A549 (cell line): Measurements from ENCODE around the gene SH3BP5. TPM values are rescaled to one million over a fixed set of nuclear protein-coding genes. Genes with fewer than 3 reads are reported as not detected.

Experiments
- ATAC-seq, 2 experiments: fragments of 200-7000 bp in 1 of 2; fragments of >200 bp in 1 of 2; cut with Nextera tagmentation in 1 of 2; cut with Tn5 transposase in 1 of 2; 3 replicates each; pipeline versions ENCODE4 v1.8.0 to v1.9.1; 2018 to 2020; ENCODE audit warnings: mild to moderate bottlenecking in 1 of 2, moderate library complexity in 1 of 2
- CTCF ChIA-PET: fragments of 300-600 bp; sonication (Branson Sonifier 250); formaldehyde crosslinking; extraction: SDS; loops from one replicate; lab custom pipeline; 2021; ENCODE audit warnings: antibody characterized with exemption, inconsistent platforms; lab: Yijun Ruan, JAX
- POLR2A ChIA-PET: fragments of 350-600 bp; formaldehyde crosslinking; extraction: SDS; loops from one replicate; lab custom pipeline; 2021; ENCODE audit warnings: antibody characterized with exemption, inconsistent platforms; lab: Yijun Ruan, JAX
- DNase-seq, 2 experiments: peaks; one replicate each; pipeline versions ENCODE4 v3.0.0 to v3.0.0-alpha.2; 2011 to 2016; ENCODE audit warnings: low read depth in 1 of 2, low spot score in 1 of 2
- FAIRE-seq: peaks from 2 replicates; lab custom pipeline; 2011; peaks lifted over from hg19 to GRCh38; lab: Jason Lieb, UNC
- H3K27ac ChIP-seq, 2 experiments: fragments of >200 bp; sonication (Bioruptor Twin); formaldehyde crosslinking; 3 replicates each; pipeline ENCODE4 v1.5.1; 2016 to 2017
- H3K4me1 ChIP-seq: fragments of >200 bp; sonication (Bioruptor Twin); formaldehyde crosslinking; 3 replicates; pipeline ENCODE4 v1.6.1; 2016
- H3K4me2 ChIP-seq: fragments of >200 bp; sonication (Bioruptor Twin); formaldehyde crosslinking; 3 replicates; pipeline ENCODE4 v1.6.1; 2016
- H3K4me3 ChIP-seq: fragments of >200 bp; sonication (Bioruptor Twin); formaldehyde crosslinking; 3 replicates; pipeline ENCODE4 v1.5.1; 2016
- H3K9me3 ChIP-seq: fragments of >200 bp; sonication (Bioruptor Twin); formaldehyde crosslinking; 3 replicates; pipeline ENCODE4 v1.6.1; 2016
- BCL3 ChIP-seq: fragments of >200 bp; sonication (Bioruptor Twin); formaldehyde crosslinking; IDR thresholded peaks from 3 replicates; pipeline ENCODE4 v1.6.1; 2016
- CHD2 ChIP-seq: fragments of 150-350 bp; IDR thresholded peaks from 2 replicates; pipeline ENCODE4 v1.6.1; 2014; ENCODE audit warnings: low read length; ENCODE audit not compliant: partially characterized antibody
- EHF ChIP-seq: fragments of 250-450 bp; sonication (Bioruptor Pico); IDR thresholded peaks from 2 replicates; pipeline ENCODE4 v1.5.0; 2020; ENCODE audit warnings: mild to moderate bottlenecking
- EHMT2 ChIP-seq: fragments of 200-600 bp; sonication (generic); IDR thresholded peaks from 2 replicates; pipeline ENCODE4 v1.6.1; 2016; ENCODE audit warnings: antibody characterized with exemption, low read depth, mild to moderate bottlenecking, moderate library complexity
- EP300 ChIP-seq, 2 experiments: fragments of >200 bp; sonication (Bioruptor Twin); formaldehyde crosslinking; IDR thresholded peaks; 2 replicates in 1 of 2; 3 replicates in 1 of 2; pipeline ENCODE4 v1.6.1; 2016 to 2017
- FOSB ChIP-seq: fragments of 250-450 bp; sonication (Bioruptor Pico); IDR thresholded peaks from 2 replicates; pipeline ENCODE4 v1.5.0; 2020; ENCODE audit warnings: mild to moderate bottlenecking, moderate library complexity
- HES2 ChIP-seq: fragments of >200 bp; sonication (Bioruptor Twin); formaldehyde crosslinking; IDR thresholded peaks from 2 replicates; pipeline ENCODE4 v1.6.1; 2016
- HMGXB4 ChIP-seq: fragments of 250-450 bp; sonication (Bioruptor Pico); IDR thresholded peaks from 2 replicates; pipeline ENCODE4 v1.5.0; 2021; ENCODE audit warnings: mild to moderate bottlenecking, moderate library complexity, borderline replicate concordance
- HOXA7 ChIP-seq: fragments of 250-450 bp; sonication (Bioruptor Pico); IDR thresholded peaks from 2 replicates; pipeline ENCODE4 v1.5.0; 2020; ENCODE audit warnings: mild to moderate bottlenecking, moderate library complexity
- HOXB13 ChIP-seq: fragments of 250-450 bp; sonication (Bioruptor Pico); IDR thresholded peaks from 2 replicates; pipeline ENCODE4 v1.5.0; 2020; ENCODE audit warnings: low read depth, mild to moderate bottlenecking, moderate library complexity
- JUN ChIP-seq, 2 experiments: fragments of >200 bp; sonication (Bioruptor Twin); formaldehyde crosslinking; IDR thresholded peaks; 2 replicates in 1 of 2; 3 replicates in 1 of 2; pipeline ENCODE4 v1.6.1; 2016 to 2017
- KDM5A ChIP-seq: fragments of 200-600 bp; sonication (generic); IDR thresholded peaks from 2 replicates; pipeline ENCODE4 v1.6.1; 2016; ENCODE audit warnings: antibody characterized with exemption, mild to moderate bottlenecking
- MAFK ChIP-seq: fragments of 450-650 bp; IDR thresholded peaks from 2 replicates; pipeline ENCODE4 v1.6.1; 2014; ENCODE audit not compliant: partially characterized antibody
- MAX ChIP-seq: IDR thresholded peaks from 2 replicates; pipeline ENCODE4 v1.6.1; 2012
- NFE2L2 ChIP-seq: fragments of 150-350 bp; conservative IDR thresholded peaks from 2 replicates; pipeline ENCODE4 v1.6.1; 2014; ENCODE audit warnings: low read length
- NPAS2 ChIP-seq: fragments of 250-450 bp; sonication (Bioruptor Pico); IDR thresholded peaks from 2 replicates; pipeline ENCODE4 v1.8.0; 2022; ENCODE audit warnings: mild to moderate bottlenecking, moderate library complexity, borderline replicate concordance
- PHF8 ChIP-seq: fragments of 200-600 bp; sonication (generic); IDR thresholded peaks from 2 replicates; pipeline ENCODE4 v1.6.1; 2016; ENCODE audit warnings: low read depth, mild to moderate bottlenecking, antibody characterized with exemption, moderate library complexity, borderline replicate concordance
- RARB ChIP-seq: fragments of 250-450 bp; sonication (Bioruptor Pico); IDR thresholded peaks from 2 replicates; pipeline ENCODE4 v1.8.0; 2021; ENCODE audit warnings: mild to moderate bottlenecking, moderate library complexity
- TFCP2L1 ChIP-seq: fragments of 250-450 bp; sonication (Bioruptor Pico); IDR thresholded peaks from 2 replicates; pipeline ENCODE4 v1.5.0; 2021; ENCODE audit warnings: mild to moderate bottlenecking
- ZC3H11A ChIP-seq: fragments of 450-650 bp; IDR thresholded peaks from 2 replicates; pipeline ENCODE4 v1.6.1; 2014; ENCODE audit warnings: antibody characterized with exemption, mild to moderate bottlenecking
- ZFP36 ChIP-seq: fragments of 450-650 bp; IDR thresholded peaks from 2 replicates; pipeline ENCODE4 v1.6.1; 2014; ENCODE audit warnings: borderline replicate concordance; ENCODE audit not compliant: partially characterized antibody
- WGBS: methylation state at CpG from one replicate; pipeline ENCODE4 v1.1.6; 2017; ENCODE audit errors: missing lambda C conversion rate; 5-methylcytosine and 5-hydroxymethylcytosine counted together
- polyA plus RNA-seq, 4 experiments: library from polyadenylated mRNA; depleted of rRNA in 3 of 4; stranded (reverse); fragments of >200 nt; fragmentation: RNase III in 1 of 4; extraction: RNeasy Plus Mini Kit Qiagen cat#74134 plus additional on column Dnase treatment in 1 of 4; gene quantifications; 2 replicates in 3 of 4; 3 replicates in 1 of 4; pipeline ENCODE4 v1.2.3, GENCODE V29; 2011 to 2017

SH3BP5 gene
- polyA plus RNA-seq, 2 of the 4 experiments (the other 2 are of a cell fraction) = 10.9 to 16.0 TPM

GRCh38 chr3:15265655-15266509 is 66.5 kb downstream of the SH3BP5 start (continued):
- no peak for TF ChIP-seq NPAS2

GRCh38 chr3:15264486-15264885 is 67.9 kb downstream of the SH3BP5 start:
- WGBS = 81% methylated on average over 2 of the region's 2 CpGs
- FAIRE-seq (no peak), ATAC-seq (no peak), DNase-seq (no peak)
- TF ChIP-seq KDM5A (no peak), TFCP2L1 (CRISPR knock-in tag) (no peak), NFE2L2 (no peak), HES2 (no peak), ZFP36 (no peak), FOSB (no peak), HOXB13 (CRISPR knock-in tag) (no peak), EP300 (IDR thresholded peaks at IDR 0.05) (no peak), JUN (IDR thresholded peaks at IDR 0.05) (no peak), MAX (no peak), ZC3H11A (no peak), BCL3 (no peak), HOXA7 (CRISPR knock-in tag) (no peak), EHMT2 (no peak), CHD2 (no peak), RARB (CRISPR knock-in tag) (no peak), EHF (CRISPR knock-in tag) (no peak), MAFK (no peak)
- no peak overlapping the region for H3K4me2 ChIP-seq
- peaks cover 10% of the 10 kb centered on the region for H3K4me1 ChIP-seq
- H3K27ac ChIP-seq = no peak overlapping the region
- no peak overlapping the region for H3K4me3 ChIP-seq
- CTCF ChIA-PET = interaction anchor here (1.1 to 11.1 kb wide), 6 partner anchors 7 to 141 kb away, joined by 3 to 175 read pairs (median 88); no protein-coding TSS in a partner anchor
- POLR2A ChIA-PET = no interaction called here
- H3K9me3 ChIP-seq = no peaks in the 10 kb centered on the region

- ATAC-seq = no peak
- peaks cover 5% of the 10 kb centered on the region for H3K4me1 ChIP-seq
- 85% methylated on average over 2 of the region's 2 CpGs for whole genome bisulfite sequencing
- no peak for DNase-seq
- no peak for FAIRE-seq
- ChIA-PET CTCF (interaction anchor here (0.6 to 11.1 kb wide), 7 partner anchors 18 to 221 kb away, joined by 3 to 175 read pairs (median 4); partner anchors contain the start of gene SH3BP5), POLR2A (no interaction called here)
- no peaks in the 10 kb centered on the region for H3K9me3 ChIP-seq
- TF ChIP-seq PHF8 (no peak), HMGXB4 (CRISPR knock-in tag) (no peak), BCL3 (no peak), EP300 (IDR thresholded peaks at IDR 0.05) (no peak), KDM5A (no peak)
- H3K4me3 ChIP-seq = no peak overlapping the region
- H3K27ac ChIP-seq = no peak overlapping the region
- no peak overlapping the region for H3K4me2 ChIP-seq
These were observed 68.5 kb downstream of the SH3BP5 start for GRCh38 chr3:15263926-15264325.
